Peyer's patch (tissue), 4 donors: ENCODE results near the gene ARID3B.

Source experiments
- CTCF ChIP-seq, 6 experiments: fragments of 450-650 bp in 4 of 6; fragments of 200-600 bp in 2 of 6; sonication (generic) in 1 of 6; IDR thresholded peaks; one replicate each; pipeline ENCODE4 v1.5.1; 2017 to 2019; ENCODE audit warnings: antibody characterized with exemption in 6 of 6, mild to moderate bottlenecking in 3 of 6, moderate library complexity in 1 of 6
- POLR2A ChIP-seq, 2 donors: fragments of 450-650 bp; IDR thresholded peaks; one replicate each; pipeline ENCODE4 v1.5.1; 2017; ENCODE audit warnings: antibody characterized with exemption in 2 of 2, mild to moderate bottlenecking in 2 of 2, moderate library complexity in 2 of 2

GRCh38 chr15:74599156-74599555 is 58.1 kb downstream of the ARID3B start:
- TF ChIP-seq CTCF (IDR thresholded peaks at IDR 0.05) (no peak), POLR2A (IDR thresholded peaks at IDR 0.05) (no peak)
